ENCODE data around the gene ZFAND3.

DNA sequence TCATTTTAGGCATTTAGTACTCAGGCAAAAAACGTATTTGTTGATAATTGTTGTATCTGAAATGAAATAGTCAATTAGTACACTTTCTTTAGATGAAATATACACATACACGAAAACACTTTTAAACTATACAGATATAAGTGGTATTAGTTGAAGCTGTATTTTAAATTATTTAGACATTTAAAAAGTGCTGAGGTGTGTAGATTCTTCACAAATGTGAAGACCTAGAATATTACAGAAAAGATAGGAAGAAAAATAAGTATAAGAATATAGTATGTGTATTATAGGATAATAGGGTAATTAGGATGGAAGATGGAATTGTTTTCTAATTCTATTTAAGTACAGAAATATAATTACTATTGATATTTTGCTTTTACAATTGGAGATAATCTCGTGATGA lies 4.6 kb downstream of the ZFAND3 start:
- TF ChIP-seq, protein P1, sequence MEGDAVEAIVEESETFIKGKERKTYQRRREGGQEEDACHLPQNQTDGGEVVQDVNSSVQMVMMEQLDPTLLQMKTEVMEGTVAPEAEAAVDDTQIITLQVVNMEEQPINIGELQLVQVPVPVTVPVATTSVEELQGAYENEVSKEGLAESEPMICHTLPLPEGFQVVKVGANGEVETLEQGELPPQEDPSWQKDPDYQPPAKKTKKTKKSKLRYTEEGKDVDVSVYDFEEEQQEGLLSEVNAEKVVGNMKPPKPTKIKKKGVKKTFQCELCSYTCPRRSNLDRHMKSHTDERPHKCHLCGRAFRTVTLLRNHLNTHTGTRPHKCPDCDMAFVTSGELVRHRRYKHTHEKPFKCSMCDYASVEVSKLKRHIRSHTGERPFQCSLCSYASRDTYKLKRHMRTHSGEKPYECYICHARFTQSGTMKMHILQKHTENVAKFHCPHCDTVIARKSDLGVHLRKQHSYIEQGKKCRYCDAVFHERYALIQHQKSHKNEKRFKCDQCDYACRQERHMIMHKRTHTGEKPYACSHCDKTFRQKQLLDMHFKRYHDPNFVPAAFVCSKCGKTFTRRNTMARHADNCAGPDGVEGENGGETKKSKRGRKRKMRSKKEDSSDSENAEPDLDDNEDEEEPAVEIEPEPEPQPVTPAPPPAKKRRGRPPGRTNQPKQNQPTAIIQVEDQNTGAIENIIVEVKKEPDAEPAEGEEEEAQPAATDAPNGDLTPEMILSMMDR (optimal IDR thresholded peaks at IDR 0.05 in 1 of 3, IDR thresholded peaks at IDR 0.05 in 1 of 3, conservative IDR thresholded peaks at IDR 0.05 in 1 of 3; ENCODE audit: extremely low read depth in 1 of 3, insufficient read depth in 2 of 3, low read length in 3 of 3) = no peak
- no peak for TF ChIP-seq EZH2 (IDR thresholded peaks at IDR 0.05; ENCODE audit: low read length)

All from keratinocyte (primary cell).